HepG2 (cell line): Measurements from ENCODE around the gene TCF25. TPM values are rescaled to one million over a fixed set of nuclear protein-coding genes. Genes with fewer than 3 reads are reported as not detected.

ENCODE experiments used
- ARNT ChIP-seq: fragments of 450-650 bp; IDR thresholded peaks from 2 replicates; pipeline ENCODE4 v1.6.1; 2017
- EZH2 ChIP-seq: conservative IDR thresholded peaks from 2 replicates; pipeline ENCODE4 v1.6.1; 2012; ENCODE audit warnings: mild to moderate bottlenecking, low read depth, low read length, moderate library complexity
- FOXM1 ChIP-seq: sonication (generic); formaldehyde crosslinking; IDR thresholded peaks from 2 replicates; pipeline ENCODE4 v1.5.0; 2020; ENCODE audit warnings: missing genetic modification reagents
- MYC ChIP-seq: sonication (generic); formaldehyde crosslinking; IDR thresholded peaks from 2 replicates; pipeline ENCODE4 v1.9.0; 2021; ENCODE audit warnings: missing genetic modification reagents, borderline replicate concordance
- PATZ1 ChIP-seq: sonication (generic); formaldehyde crosslinking; IDR thresholded peaks from 2 replicates; pipeline ENCODE4 v1.4.0; 2020; ENCODE audit warnings: missing genetic modification reagents
- SIN3A ChIP-seq: IDR thresholded peaks from 2 replicates; pipeline ENCODE4 v1.6.1; 2011; ENCODE audit warnings: low read depth, mild to moderate bottlenecking, control low read depth, low read length, borderline replicate concordance
- UBTF ChIP-seq: sonication (generic); formaldehyde crosslinking; IDR thresholded peaks from 2 replicates; pipeline ENCODE4 v1.4.0; 2020; ENCODE audit warnings: mild to moderate bottlenecking, missing genetic modification reagents
- WIZ ChIP-seq: sonication (generic); formaldehyde crosslinking; IDR thresholded peaks from 2 replicates; pipeline ENCODE4 v1.5.1; 2020; ENCODE audit warnings: mild to moderate bottlenecking, missing genetic modification reagents
- ZNF101 ChIP-seq: sonication (generic); formaldehyde crosslinking; IDR thresholded peaks from 2 replicates; pipeline ENCODE4 v1.4.0; 2020; ENCODE audit warnings: mild to moderate bottlenecking, low read depth, missing genetic modification reagents, borderline replicate concordance
- ZNF354B ChIP-seq: sonication (generic); formaldehyde crosslinking; IDR thresholded peaks from 2 replicates; pipeline ENCODE4 v1.8.0; 2022; ENCODE audit warnings: mild to moderate bottlenecking, missing genetic modification reagents
- ZNF382 ChIP-seq: sonication (generic); formaldehyde crosslinking; IDR thresholded peaks from 2 replicates; pipeline ENCODE4 v1.5.0; 2020; ENCODE audit warnings: missing genetic modification reagents, mild to moderate bottlenecking, borderline replicate concordance
- ZNF547 ChIP-seq: sonication (generic); formaldehyde crosslinking; IDR thresholded peaks from 2 replicates; pipeline ENCODE4 v1.5.1; 2020; ENCODE audit warnings: mild to moderate bottlenecking, missing genetic modification reagents
- ZNF558 ChIP-seq: sonication (generic); formaldehyde crosslinking; IDR thresholded peaks from 2 replicates; pipeline ENCODE4 v1.9.0; 2022; ENCODE audit warnings: mild to moderate bottlenecking, missing genetic modification reagents, borderline replicate concordance
- polyA plus RNA-seq, 8 experiments: library from polyadenylated mRNA; depleted of rRNA in 3 of 8; stranded (reverse) in 7 of 8; unstranded in 1 of 8; fragments of >200 nt; fragmentation: Illumina TruSeq in 4 of 8; extraction: Trizol in 4 of 8; gene quantifications; 2 replicates each; pipeline versions ENCODE4 v1.2.1 to v1.2.3, GENCODE V29; 2011 to 2016; ENCODE audit warnings: low read depth in 4 of 8, missing spikeins in 1 of 8, mixed read lengths in 1 of 8; ENCODE audit not compliant: insufficient read depth in 1 of 8
- total RNA-seq, 5 experiments: library from RNA; depleted of rRNA; stranded (reverse); fragments of >200 nt; fragmentation: Illumina TruSeq; extraction: Trizol; gene quantifications; 2 replicates each; pipeline ENCODE4 v1.2.3, GENCODE V29; 2016; ENCODE audit warnings: low read depth in 1 of 5
- TF ChIP-seq, protein P1 (sequence below): sonication (generic); formaldehyde crosslinking; IDR thresholded peaks from 2 replicates; pipeline ENCODE4 v1.5.1; 2020; ENCODE audit warnings: mild to moderate bottlenecking, missing genetic modification reagents, borderline replicate concordance
- TF ChIP-seq, protein P2 (sequence below), 2 experiments: IDR thresholded peaks; 2 replicates each; pipeline ENCODE4 v1.6.1; 2011 to 2012; ENCODE audit warnings: low read length in 2 of 2, borderline replicate concordance in 1 of 2, low read depth in 1 of 2, mild to moderate bottlenecking in 1 of 2, moderate library complexity in 1 of 2

Gene TCF25
- total and polyA plus RNA-seq, 2 of the 13 experiments (the other 11 are each of a cell fraction or from before 2014, with no cell fraction given): 138 to 206 TPM

DNA sequence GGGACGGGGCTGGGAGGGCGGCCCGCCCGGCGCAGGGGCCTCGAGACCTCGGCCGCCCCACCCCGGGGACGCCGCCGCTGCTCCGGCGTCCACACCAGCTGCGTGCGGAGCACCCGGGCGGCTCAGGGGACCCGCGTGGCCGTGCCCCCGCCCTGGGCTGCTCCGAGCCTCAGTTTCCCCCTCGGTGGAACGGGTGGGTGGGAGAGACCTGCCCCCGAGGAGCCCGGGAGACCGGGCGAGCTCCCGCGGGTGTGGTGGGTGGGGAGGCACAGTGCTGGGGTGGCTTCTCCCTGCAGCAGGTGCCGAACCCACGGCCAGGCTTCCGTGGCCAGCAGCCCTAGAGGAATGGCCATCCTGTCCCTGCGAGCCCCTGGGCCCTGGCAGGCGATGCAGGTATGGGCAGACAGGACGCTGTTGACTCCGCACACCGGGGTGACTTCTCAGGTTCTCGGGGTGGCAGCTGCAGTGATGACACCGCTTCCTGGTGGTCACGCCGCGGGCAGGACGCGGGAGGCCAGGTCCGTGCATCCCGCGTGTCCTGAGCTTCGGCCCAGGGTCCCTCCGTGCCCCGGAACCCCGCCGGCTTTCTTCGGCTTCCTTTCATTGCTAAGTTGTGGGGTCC, 75.8 kb downstream of the TCF25 start (continued):
- TF ChIP-seq, protein P1, sequence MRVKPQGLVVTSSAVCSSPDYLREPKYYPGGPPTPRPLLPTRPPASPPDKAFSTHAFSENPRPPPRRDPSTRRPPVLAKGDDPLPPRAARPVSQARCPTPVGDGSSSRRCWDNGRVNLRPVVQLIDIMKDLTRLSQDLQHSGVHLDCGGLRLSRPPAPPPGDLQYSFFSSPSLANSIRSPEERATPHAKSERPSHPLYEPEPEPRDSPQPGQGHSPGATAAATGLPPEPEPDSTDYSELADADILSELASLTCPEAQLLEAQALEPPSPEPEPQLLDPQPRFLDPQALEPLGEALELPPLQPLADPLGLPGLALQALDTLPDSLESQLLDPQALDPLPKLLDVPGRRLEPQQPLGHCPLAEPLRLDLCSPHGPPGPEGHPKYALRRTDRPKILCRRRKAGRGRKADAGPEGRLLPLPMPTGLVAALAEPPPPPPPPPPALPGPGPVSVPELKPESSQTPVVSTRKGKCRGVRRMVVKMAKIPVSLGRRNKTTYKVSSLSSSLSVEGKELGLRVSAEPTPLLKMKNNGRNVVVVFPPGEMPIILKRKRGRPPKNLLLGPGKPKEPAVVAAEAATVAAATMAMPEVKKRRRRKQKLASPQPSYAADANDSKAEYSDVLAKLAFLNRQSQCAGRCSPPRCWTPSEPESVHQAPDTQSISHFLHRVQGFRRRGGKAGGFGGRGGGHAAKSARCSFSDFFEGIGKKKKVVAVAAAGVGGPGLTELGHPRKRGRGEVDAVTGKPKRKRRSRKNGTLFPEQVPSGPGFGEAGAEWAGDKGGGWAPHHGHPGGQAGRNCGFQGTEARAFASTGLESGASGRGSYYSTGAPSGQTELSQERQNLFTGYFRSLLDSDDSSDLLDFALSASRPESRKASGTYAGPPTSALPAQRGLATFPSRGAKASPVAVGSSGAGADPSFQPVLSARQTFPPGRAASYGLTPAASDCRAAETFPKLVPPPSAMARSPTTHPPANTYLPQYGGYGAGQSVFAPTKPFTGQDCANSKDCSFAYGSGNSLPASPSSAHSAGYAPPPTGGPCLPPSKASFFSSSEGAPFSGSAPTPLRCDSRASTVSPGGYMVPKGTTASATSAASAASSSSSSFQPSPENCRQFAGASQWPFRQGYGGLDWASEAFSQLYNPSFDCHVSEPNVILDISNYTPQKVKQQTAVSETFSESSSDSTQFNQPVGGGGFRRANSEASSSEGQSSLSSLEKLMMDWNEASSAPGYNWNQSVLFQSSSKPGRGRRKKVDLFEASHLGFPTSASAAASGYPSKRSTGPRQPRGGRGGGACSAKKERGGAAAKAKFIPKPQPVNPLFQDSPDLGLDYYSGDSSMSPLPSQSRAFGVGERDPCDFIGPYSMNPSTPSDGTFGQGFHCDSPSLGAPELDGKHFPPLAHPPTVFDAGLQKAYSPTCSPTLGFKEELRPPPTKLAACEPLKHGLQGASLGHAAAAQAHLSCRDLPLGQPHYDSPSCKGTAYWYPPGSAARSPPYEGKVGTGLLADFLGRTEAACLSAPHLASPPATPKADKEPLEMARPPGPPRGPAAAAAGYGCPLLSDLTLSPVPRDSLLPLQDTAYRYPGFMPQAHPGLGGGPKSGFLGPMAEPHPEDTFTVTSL (CRISPR knock-in tag): no peak
- TF ChIP-seq, protein P2, sequence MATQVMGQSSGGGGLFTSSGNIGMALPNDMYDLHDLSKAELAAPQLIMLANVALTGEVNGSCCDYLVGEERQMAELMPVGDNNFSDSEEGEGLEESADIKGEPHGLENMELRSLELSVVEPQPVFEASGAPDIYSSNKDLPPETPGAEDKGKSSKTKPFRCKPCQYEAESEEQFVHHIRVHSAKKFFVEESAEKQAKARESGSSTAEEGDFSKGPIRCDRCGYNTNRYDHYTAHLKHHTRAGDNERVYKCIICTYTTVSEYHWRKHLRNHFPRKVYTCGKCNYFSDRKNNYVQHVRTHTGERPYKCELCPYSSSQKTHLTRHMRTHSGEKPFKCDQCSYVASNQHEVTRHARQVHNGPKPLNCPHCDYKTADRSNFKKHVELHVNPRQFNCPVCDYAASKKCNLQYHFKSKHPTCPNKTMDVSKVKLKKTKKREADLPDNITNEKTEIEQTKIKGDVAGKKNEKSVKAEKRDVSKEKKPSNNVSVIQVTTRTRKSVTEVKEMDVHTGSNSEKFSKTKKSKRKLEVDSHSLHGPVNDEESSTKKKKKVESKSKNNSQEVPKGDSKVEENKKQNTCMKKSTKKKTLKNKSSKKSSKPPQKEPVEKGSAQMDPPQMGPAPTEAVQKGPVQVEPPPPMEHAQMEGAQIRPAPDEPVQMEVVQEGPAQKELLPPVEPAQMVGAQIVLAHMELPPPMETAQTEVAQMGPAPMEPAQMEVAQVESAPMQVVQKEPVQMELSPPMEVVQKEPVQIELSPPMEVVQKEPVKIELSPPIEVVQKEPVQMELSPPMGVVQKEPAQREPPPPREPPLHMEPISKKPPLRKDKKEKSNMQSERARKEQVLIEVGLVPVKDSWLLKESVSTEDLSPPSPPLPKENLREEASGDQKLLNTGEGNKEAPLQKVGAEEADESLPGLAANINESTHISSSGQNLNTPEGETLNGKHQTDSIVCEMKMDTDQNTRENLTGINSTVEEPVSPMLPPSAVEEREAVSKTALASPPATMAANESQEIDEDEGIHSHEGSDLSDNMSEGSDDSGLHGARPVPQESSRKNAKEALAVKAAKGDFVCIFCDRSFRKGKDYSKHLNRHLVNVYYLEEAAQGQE (IDR thresholded peaks at IDR 0.05; ENCODE audit: borderline replicate concordance in 1 of 2, low read depth in 1 of 2, low read length in 2 of 2): no peak
- TF ChIP-seq ZNF382 (CRISPR knock-in tag) (no peak), UBTF (CRISPR knock-in tag) (peak; percentile 35), ZNF547 (0 out of 2 replicates have a peak, but pooled peaks have one; percentile 24), MYC (CRISPR knock-in tag) (0 out of 2 replicates have a peak, but pooled peaks have one; percentile 42), ZNF558 (CRISPR knock-in tag) (no peak), ZNF101 (CRISPR knock-in tag) (no peak), EZH2 (no peak), FOXM1 (CRISPR knock-in tag) (no peak), ZNF354B (CRISPR knock-in tag) (no peak), WIZ (CRISPR knock-in tag) (no peak), PATZ1 (CRISPR knock-in tag) (no peak), ARNT (no peak), SIN3A (no peak)
